ENCODE results near the gene PACC1. TPM values are rescaled to one million over a fixed set of nuclear protein-coding genes. Genes with fewer than 3 reads are reported as not detected.

Gene PACC1
- total and polyA plus RNA-seq, 2 donors (not counting 3 experiments of a cell fraction or from before 2014, with no cell fraction given), result 21.0 to 22.3 TPM

GRCh38 chr1:212388985-212389716 lies 25.5 kb downstream of the PACC1 start:
- Histone ChIP-seq H4K20me1 (replicated peaks; ENCODE audit: control insufficient read depth, extremely low read depth, insufficient read depth, low read length) (no peaks in the 10 kb centered on the region), H3K79me2 (ENCODE audit: control insufficient read depth, insufficient read depth, low read length) (peaks cover 1% of the 10 kb centered on the region), H3K36me3 (ENCODE audit: control insufficient read depth in 2 of 2, extremely low read depth in 1 of 2, insufficient read depth in 2 of 2, low read length in 2 of 2) (peaks cover 0 to 24% of the 10 kb centered on the region in 2 experiments), H3K4me1 (ENCODE audit: control insufficient read depth, extremely low read depth, insufficient read depth, low read length) (no peaks in the 10 kb centered on the region), H2AFZ (ENCODE audit: low read depth, low read length) (no peak overlapping the region), H3K27ac (ENCODE audit: insufficient read depth, low read depth, low read length) (no peak overlapping the region), H3K4me3 (replicated peaks in 1 of 3; ENCODE audit: insufficient read depth in 1 of 3, low read depth in 1 of 3, low read length in 3 of 3) (no peak overlapping the region), H3K9me3 (replicated peaks; ENCODE audit: control insufficient read depth, insufficient read depth, low read length) (no peaks in the 10 kb centered on the region), H3K27me3 (ENCODE audit: control insufficient read depth in 2 of 2, insufficient read depth in 2 of 2, low read length in 2 of 2) (no peaks in the 10 kb centered on the region), H3K9ac (replicated peaks; ENCODE audit: extremely low read depth, insufficient read depth, low read length) (no peak overlapping the region), H3K9me1 (replicated peaks; ENCODE audit: control insufficient read depth, extremely low read depth, insufficient read depth, low read length) (no peaks in the 10 kb centered on the region), H3K4me2 (ENCODE audit: insufficient read depth, low read length) (no peak overlapping the region)
- dilution Hi-C loops (cut with MboI; ENCODE audit: extremely low pct_ligation_motif_present, low sequenced_read_pairs), result no loop called here
- ChIA-PET CTCF (no interaction called here), POLR2A (no interaction called here)
- FAIRE-seq (no peak), DNase-seq (ENCODE audit: low read depth, low spot score) (no peak)
- no peak for TF ChIP-seq MAX (IDR thresholded peaks at IDR 0.05; ENCODE audit: insufficient read depth, insufficient read length)
- TF ChIP-seq POLR2AphosphoS5 (IDR thresholded peaks at IDR 0.05; ENCODE audit: insufficient read depth, low read depth, low read length), result no peak
- TF ChIP-seq GATA2 (IDR thresholded peaks at IDR 0.05; ENCODE audit: insufficient read depth, insufficient read length, low read depth, low read length), result no peak
- no peak for TF ChIP-seq FOS (IDR thresholded peaks at IDR 0.05; ENCODE audit: borderline replicate concordance, insufficient read depth, low read length)
- TF ChIP-seq JUN (IDR thresholded peaks at IDR 0.05; ENCODE audit: borderline replicate concordance, insufficient read depth, insufficient read length, low read depth), result no peak
- no peak for TF ChIP-seq EZH2 (IDR thresholded peaks at IDR 0.05; ENCODE audit: borderline replicate concordance, low read depth, low read length, severe bottlenecking)
- no peak for TF ChIP-seq POLR2A (IDR thresholded peaks at IDR 0.05; ENCODE audit: low read depth, low read length)
- no TSS peak for BruUV-seq (replicated peaks)
- intact Hi-C loops (cut with micrococcal nuclease), result no loop called here

- no peak for FAIRE-seq
- Histone ChIP-seq H3K27me3 (ENCODE audit: control insufficient read depth in 2 of 2, insufficient read depth in 2 of 2, low read length in 2 of 2) (no peaks in the 10 kb centered on the region), H3K36me3 (ENCODE audit: control insufficient read depth in 2 of 2, extremely low read depth in 1 of 2, insufficient read depth in 2 of 2, low read length in 2 of 2) (peaks cover 4 to 24% of the 10 kb centered on the region in 2 experiments), H2AFZ (ENCODE audit: low read depth, low read length) (no peak overlapping the region), H4K20me1 (replicated peaks; ENCODE audit: control insufficient read depth, extremely low read depth, insufficient read depth, low read length) (no peaks in the 10 kb centered on the region), H3K4me2 (ENCODE audit: insufficient read depth, low read length) (no peak overlapping the region), H3K79me2 (ENCODE audit: control insufficient read depth, insufficient read depth, low read length) (peaks cover 1% of the 10 kb centered on the region), H3K9me1 (replicated peaks; ENCODE audit: control insufficient read depth, extremely low read depth, insufficient read depth, low read length) (no peaks in the 10 kb centered on the region), H3K4me1 (ENCODE audit: control insufficient read depth, extremely low read depth, insufficient read depth, low read length) (no peaks in the 10 kb centered on the region), H3K9ac (replicated peaks; ENCODE audit: extremely low read depth, insufficient read depth, low read length) (no peak overlapping the region), H3K9me3 (replicated peaks; ENCODE audit: control insufficient read depth, insufficient read depth, low read length) (no peaks in the 10 kb centered on the region), H3K4me3 (replicated peaks in 1 of 3; ENCODE audit: insufficient read depth in 1 of 3, low read depth in 1 of 3, low read length in 3 of 3) (no peak overlapping the region), H3K27ac (ENCODE audit: insufficient read depth, low read depth, low read length) (no peak overlapping the region)
- DNase-seq (ENCODE audit: low read depth, low spot score), result no peak
- intact Hi-C loops (cut with micrococcal nuclease) (no loop called here), dilution Hi-C loops (cut with MboI; ENCODE audit: extremely low pct_ligation_motif_present, low sequenced_read_pairs) (no loop called here)
- CTCF ChIA-PET, result interaction anchor here (0.9 kb wide), 1 partner anchor 70 kb away, joined by 3 read pairs; no protein-coding TSS in a partner anchor
- TF ChIP-seq POLR2A (IDR thresholded peaks at IDR 0.05; ENCODE audit: low read depth, low read length) (no peak), POLR2AphosphoS5 (IDR thresholded peaks at IDR 0.05; ENCODE audit: insufficient read depth, low read depth, low read length) (no peak), JUN (IDR thresholded peaks at IDR 0.05; ENCODE audit: borderline replicate concordance, insufficient read depth, insufficient read length, low read depth) (no peak), CTCF (IDR thresholded peaks at IDR 0.05; ENCODE audit: extremely low read depth in 1 of 2, insufficient read depth in 1 of 2, low read depth in 1 of 2, low read length in 2 of 2) (no peak), FOS (IDR thresholded peaks at IDR 0.05; ENCODE audit: borderline replicate concordance, insufficient read depth, low read length) (no peak), MYC (IDR thresholded peaks at IDR 0.05; ENCODE audit: low read depth, low read length) (no peak), GATA2 (IDR thresholded peaks at IDR 0.05; ENCODE audit: insufficient read depth, insufficient read length, low read depth, low read length) (no peak), EZH2 (IDR thresholded peaks at IDR 0.05; ENCODE audit: borderline replicate concordance, low read depth, low read length, severe bottlenecking) (no peak), MAX (IDR thresholded peaks at IDR 0.05; ENCODE audit: insufficient read depth, insufficient read length) (no peak)
- BruUV-seq (replicated peaks), result no TSS peak
- POLR2A ChIA-PET, result no interaction called here
Measured at GRCh38 chr1:212386029-212386428, 28.7 kb downstream of the PACC1 start.
